ENCODE measurements around the gene GNPAT.

GRCh38 chr1:231203259-231204057 is 37.6 kb upstream of the GNPAT start:
- TF ChIP-seq CTCF (conservative IDR thresholded peaks at IDR 0.05; ENCODE audit: low read depth in 2 of 2) (no peak), POLR2AphosphoS5 (IDR thresholded peaks at IDR 0.05; ENCODE audit: low read depth) (no peak), JUNB (IDR thresholded peaks at IDR 0.05; ENCODE audit: unreplicated experiment) (no peak), CREB1 (CRISPR knock-in tag; IDR thresholded peaks at IDR 0.05; ENCODE audit: low read depth) (no peak), STAT1 (IDR thresholded peaks at IDR 0.05; ENCODE audit: unreplicated experiment) (no peak), EZH2 (IDR thresholded peaks at IDR 0.05; ENCODE audit: low read depth, unreplicated experiment) (no peak), REST (IDR thresholded peaks at IDR 0.05; ENCODE audit: unreplicated experiment) (no peak), EZH2phosphoT487 (IDR thresholded peaks at IDR 0.05; ENCODE audit: unreplicated experiment) (no peak)

Measured in GM23338 (cell line).